Measurements from ENCODE around the gene ZNF764.
"Not testable (repeated sequence)": the region's sequence is repeated elsewhere in the genome, so short reads cannot be mapped to it uniquely, and the experiment has no call there.

Gene ZNF764

GRCh38 chr16:30527635-30528178 is 30.5 kb downstream of the ZNF764 start:
- DNase-seq (ENCODE audit: low read depth): no peak

- peak; percentile 96 for DNase-seq (ENCODE audit: low read depth)
Measured at GRCh38 chr16:30526823-30527634, 31.1 kb downstream of the ZNF764 start.

- no peak for DNase-seq (ENCODE audit: low read depth)
Measured at GRCh38 chr16:30526137-30526822, 31.9 kb downstream of the ZNF764 start, which contains the start of gene ZNF768. Gene ZNF768 (minus strand): TSS chr16:30526566. CDS start chr16:30526413, 153 bp downstream.

GRCh38 chr16:30525844-30526136 is 32.4 kb downstream of the ZNF764 start:
- DNase-seq (ENCODE audit: low read depth): no peak

GRCh38 chr16:30524575-30525568 is 33.3 kb downstream of the ZNF764 start:
- DNase-seq (ENCODE audit: low read depth): no peak

GRCh38 chr16:30523768-30524574 is 34.2 kb downstream of the ZNF764 start:
- no peak for DNase-seq (ENCODE audit: low read depth)

GRCh38 chr16:30522702-30523463 is 35.3 kb downstream of the ZNF764 start:
- DNase-seq (ENCODE audit: low read depth): not testable (repeated sequence)

GRCh38 chr16:30521873-30522641 is 36.1 kb downstream of the ZNF764 start:
- DNase-seq (ENCODE audit: low read depth): no peak

GRCh38 chr16:30521476-30521872 is 36.7 kb downstream of the ZNF764 start:
- DNase-seq (ENCODE audit: low read depth): no peak

GRCh38 chr16:30519120-30520049 is 38.8 kb downstream of the ZNF764 start:
- no peak for DNase-seq (ENCODE audit: low read depth)

- no peak for DNase-seq (ENCODE audit: low read depth)
Measured at GRCh38 chr16:30518552-30518951, 39.6 kb downstream of the ZNF764 start.

GRCh38 chr16:30515275-30515674 is 42.9 kb downstream of the ZNF764 start:
- no peak for DNase-seq (ENCODE audit: low read depth)

GRCh38 chr16:30511509-30511908 is 46.7 kb downstream of the ZNF764 start:
- no peak for DNase-seq (ENCODE audit: low read depth)

- DNase-seq (ENCODE audit: low read depth): no peak
Measured at GRCh38 chr16:30510376-30510938, 47.7 kb downstream of the ZNF764 start.

GRCh38 chr16:30509081-30509765 is 49.0 kb downstream of the ZNF764 start:
- no peak for DNase-seq (ENCODE audit: low read depth)
